ENCODE results near the gene SLC4A9. TPM values are rescaled to one million over a fixed set of nuclear protein-coding genes. Genes with fewer than 3 reads are reported as not detected.

The SLC4A9 gene
- polyA plus RNA-seq, 1 experiment: not detected

DNA sequence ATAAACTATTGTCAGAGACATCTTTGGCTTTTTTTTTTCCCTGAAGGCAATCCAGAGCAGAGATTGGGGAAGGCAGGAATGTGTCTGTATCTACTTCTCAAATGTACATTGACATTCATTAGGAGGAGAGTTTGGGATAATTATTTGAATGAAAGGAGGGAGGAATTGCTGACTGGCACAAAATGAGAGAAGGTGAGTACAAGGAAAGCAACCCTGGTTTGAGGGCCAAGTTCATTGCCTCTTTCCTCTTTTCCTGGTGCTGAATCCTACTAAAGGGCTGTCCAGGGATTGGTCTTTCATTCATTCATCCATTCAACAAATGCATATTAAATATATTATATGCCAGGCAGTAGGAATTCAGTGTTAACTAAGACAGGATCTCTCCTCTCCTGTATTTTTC, 22.9 kb downstream of the SLC4A9 start:
- H3K4me3 ChIP-seq (ENCODE audit: low read depth, low read length): no peak overlapping the region
- TF ChIP-seq, protein P1, sequence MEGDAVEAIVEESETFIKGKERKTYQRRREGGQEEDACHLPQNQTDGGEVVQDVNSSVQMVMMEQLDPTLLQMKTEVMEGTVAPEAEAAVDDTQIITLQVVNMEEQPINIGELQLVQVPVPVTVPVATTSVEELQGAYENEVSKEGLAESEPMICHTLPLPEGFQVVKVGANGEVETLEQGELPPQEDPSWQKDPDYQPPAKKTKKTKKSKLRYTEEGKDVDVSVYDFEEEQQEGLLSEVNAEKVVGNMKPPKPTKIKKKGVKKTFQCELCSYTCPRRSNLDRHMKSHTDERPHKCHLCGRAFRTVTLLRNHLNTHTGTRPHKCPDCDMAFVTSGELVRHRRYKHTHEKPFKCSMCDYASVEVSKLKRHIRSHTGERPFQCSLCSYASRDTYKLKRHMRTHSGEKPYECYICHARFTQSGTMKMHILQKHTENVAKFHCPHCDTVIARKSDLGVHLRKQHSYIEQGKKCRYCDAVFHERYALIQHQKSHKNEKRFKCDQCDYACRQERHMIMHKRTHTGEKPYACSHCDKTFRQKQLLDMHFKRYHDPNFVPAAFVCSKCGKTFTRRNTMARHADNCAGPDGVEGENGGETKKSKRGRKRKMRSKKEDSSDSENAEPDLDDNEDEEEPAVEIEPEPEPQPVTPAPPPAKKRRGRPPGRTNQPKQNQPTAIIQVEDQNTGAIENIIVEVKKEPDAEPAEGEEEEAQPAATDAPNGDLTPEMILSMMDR (IDR thresholded peaks at IDR 0.05; ENCODE audit: insufficient read depth, low read depth, low read length): no peak
- H3K27me3 ChIP-seq (ENCODE audit: control insufficient read depth, insufficient read depth, low read length): peaks cover 1% of the 10 kb centered on the region; the same call in 1 of the 2 replicates
- no peak for DNase-seq (ENCODE audit: low read depth)
- ChIA-PET CTCF (interaction anchor here (1.0 kb wide), 1 partner anchor 10 kb away, joined by 5 read pairs; no protein-coding TSS in a partner anchor), POLR2A (no interaction called here)
- H3K36me3 ChIP-seq (ENCODE audit: control insufficient read depth, insufficient read depth, low read length): no peaks in the 10 kb centered on the region

DNA sequence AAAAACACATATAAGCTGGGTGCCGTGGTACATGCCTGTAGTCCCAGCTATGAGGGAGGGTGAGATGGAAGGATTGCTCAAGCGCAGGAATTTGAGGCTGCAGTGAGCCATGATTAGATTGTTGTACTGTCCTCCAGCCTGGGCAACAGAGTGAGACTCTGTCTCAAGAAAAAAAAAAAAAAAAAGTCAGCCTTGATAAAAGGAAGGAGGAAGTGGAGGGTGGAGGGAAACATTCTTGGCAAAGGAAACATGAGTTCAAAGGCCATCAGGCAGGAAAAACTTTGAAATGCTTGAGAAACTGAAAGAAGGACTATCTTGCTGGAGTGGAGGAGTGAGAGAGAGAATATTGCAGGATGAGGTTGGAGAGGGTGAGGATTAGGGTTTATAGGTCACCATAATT, 23.3 kb downstream of the SLC4A9 start:
- CTCF ChIA-PET: no interaction called here
- H3K36me3 ChIP-seq (ENCODE audit: control insufficient read depth, insufficient read depth, low read length): no peaks in the 10 kb centered on the region
- no peak overlapping the region for H3K4me3 ChIP-seq (ENCODE audit: low read depth, low read length)
- POLR2A ChIA-PET: no interaction called here
- TF ChIP-seq, protein P1 (IDR thresholded peaks at IDR 0.05; ENCODE audit: insufficient read depth, low read depth, low read length): no peak
- peaks cover 1% of the 10 kb centered on the region; the same call in 1 of the 2 replicates for H3K27me3 ChIP-seq (ENCODE audit: control insufficient read depth, insufficient read depth, low read length)
- DNase-seq (ENCODE audit: low read depth): no peak

DNA sequence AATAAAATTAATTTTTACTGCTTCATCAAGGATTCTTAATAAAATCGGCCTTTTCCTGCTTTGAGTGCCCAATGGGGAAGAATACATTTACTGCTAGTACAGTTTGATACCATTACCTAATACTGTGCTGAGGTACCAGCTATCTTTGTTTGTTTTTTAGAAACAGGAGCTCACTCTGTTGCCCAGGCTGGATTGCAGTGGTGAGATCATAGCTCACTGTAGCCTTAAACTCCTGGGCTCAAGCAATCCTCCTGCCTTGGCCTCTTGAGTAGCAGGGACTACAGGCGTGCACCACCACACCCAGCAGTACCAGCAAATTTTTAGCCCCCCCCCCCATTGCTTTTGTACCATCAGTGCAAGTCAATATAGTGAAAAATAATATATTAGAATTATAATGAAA, 28.1 kb downstream of the SLC4A9 start:
- Histone ChIP-seq H3K27me3 (ENCODE audit: control insufficient read depth, insufficient read depth, low read length) (0 out of 2 replicates have a peak, but pooled peaks cover 1% of the 10 kb centered on the region), H3K4me3 (ENCODE audit: low read depth, low read length) (no peak overlapping the region), H3K36me3 (ENCODE audit: control insufficient read depth, insufficient read depth, low read length) (no peaks in the 10 kb centered on the region)
- ChIA-PET POLR2A (no interaction called here), CTCF (interaction anchor here (1.2 to 4.5 kb wide), 2 partner anchors 15 to 25 kb away, joined by 3 to 26 read pairs; no protein-coding TSS in a partner anchor)
- no peak for DNase-seq (ENCODE audit: low read depth)
- TF ChIP-seq, protein P1 (IDR thresholded peaks at IDR 0.05; ENCODE audit: insufficient read depth, low read depth, low read length): no peak

DNA sequence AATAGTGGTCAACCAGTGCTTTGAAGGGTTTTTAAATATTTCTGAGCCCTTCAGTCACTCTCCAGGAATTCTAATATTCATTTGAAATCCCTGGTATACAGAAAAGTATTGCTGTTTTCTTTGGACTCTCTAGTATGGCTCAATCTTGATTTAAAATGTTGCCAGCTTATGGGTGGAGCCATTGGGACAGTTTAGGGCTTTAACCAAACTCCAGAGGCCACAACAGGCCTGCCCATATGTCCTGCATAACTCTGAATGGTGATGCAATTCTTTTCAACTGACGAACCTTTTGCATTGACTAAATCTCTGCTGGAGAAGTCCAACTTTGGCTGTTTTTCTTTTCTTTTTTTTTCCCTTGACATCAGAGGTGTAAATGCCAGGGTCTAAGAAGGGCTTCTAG, 31.3 kb downstream of the SLC4A9 start:
- DNase-seq (ENCODE audit: low read depth): no peak
- ChIA-PET POLR2A (no interaction called here), CTCF (no interaction called here)
- Histone ChIP-seq H3K36me3 (ENCODE audit: control insufficient read depth, insufficient read depth, low read length) (no peaks in the 10 kb centered on the region), H3K27me3 (ENCODE audit: control insufficient read depth, insufficient read depth, low read length) (no peaks in the 10 kb centered on the region), H3K4me3 (ENCODE audit: low read depth, low read length) (no peak overlapping the region)
- TF ChIP-seq, protein P1 (IDR thresholded peaks at IDR 0.05; ENCODE audit: insufficient read depth, low read depth, low read length): no peak

DNA sequence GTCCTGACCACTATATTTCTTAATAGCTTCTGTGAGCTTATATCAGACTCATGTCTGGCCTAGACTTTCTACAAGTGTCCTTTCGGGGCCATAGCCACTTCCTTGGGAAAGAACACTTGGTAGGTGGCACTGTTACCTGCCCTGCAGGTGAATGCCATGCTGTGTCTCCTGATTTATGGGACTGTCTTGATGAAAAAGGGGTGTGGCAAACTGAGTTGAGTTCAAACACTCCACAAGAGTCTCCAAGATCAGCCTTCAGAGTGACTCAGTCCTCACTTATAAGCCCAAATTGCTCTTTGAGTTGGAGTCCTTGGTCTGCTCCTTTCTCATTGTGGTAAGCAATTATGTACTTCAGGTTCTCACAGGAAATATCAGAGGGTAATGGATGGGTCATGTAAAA, 31.7 kb downstream of the SLC4A9 start:
- TF ChIP-seq, protein P1 (IDR thresholded peaks at IDR 0.05; ENCODE audit: insufficient read depth, low read depth, low read length): no peak
- CTCF ChIA-PET: no interaction called here
- Histone ChIP-seq H3K36me3 (ENCODE audit: control insufficient read depth, insufficient read depth, low read length) (no peaks in the 10 kb centered on the region), H3K27me3 (ENCODE audit: control insufficient read depth, insufficient read depth, low read length) (no peaks in the 10 kb centered on the region), H3K4me3 (ENCODE audit: low read depth, low read length) (no peak overlapping the region)
- POLR2A ChIA-PET: no interaction called here
- DNase-seq (ENCODE audit: low read depth): no peak

All from BJ (cell line).